GM18907 (cell line): Measurements from ENCODE around the gene TYRP1.

Experiments used
- ATAC-seq: cut with Tn5 transposase; IDR thresholded peaks from one replicate; pipeline ENCODE4 v1.9.1; 2021; ENCODE audit warnings: mild to moderate bottlenecking, moderate library complexity; ENCODE audit not compliant: unreplicated experiment

The TYRP1 gene

GRCh38 chr9:12730198-12730597 lies 37.0 kb downstream of the TYRP1 start:
- ATAC-seq, result no peak

DNA sequence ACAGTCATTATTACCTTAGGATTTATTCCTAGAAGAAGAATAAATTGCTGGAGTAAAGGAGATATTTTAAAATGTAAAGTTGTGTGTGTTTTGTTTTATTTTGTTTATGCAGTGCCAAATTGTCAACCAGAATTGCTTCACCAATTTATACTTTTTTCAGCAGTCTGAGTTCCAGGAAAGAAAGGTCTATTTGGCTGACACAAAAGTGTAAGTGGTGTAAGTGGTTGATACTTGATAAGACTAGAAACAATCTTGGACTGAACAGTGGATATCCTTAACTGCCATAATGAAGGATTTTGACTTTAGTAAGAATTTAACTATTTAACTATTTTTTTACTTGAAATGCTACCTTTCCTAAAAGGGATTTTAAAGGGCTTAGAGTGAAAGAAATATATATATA lies 37.7 kb downstream of the TYRP1 start:
- ATAC-seq, result no peak

GRCh38 chr9:12732971-12733370 lies 39.8 kb downstream of the TYRP1 start:
- no peak for ATAC-seq

GRCh38 chr9:12735665-12736064 lies 42.5 kb downstream of the TYRP1 start:
- no peak for ATAC-seq

- ATAC-seq, result no peak
Observed at GRCh38 chr9:12737871-12738270, 44.7 kb downstream of the TYRP1 start.

DNA sequence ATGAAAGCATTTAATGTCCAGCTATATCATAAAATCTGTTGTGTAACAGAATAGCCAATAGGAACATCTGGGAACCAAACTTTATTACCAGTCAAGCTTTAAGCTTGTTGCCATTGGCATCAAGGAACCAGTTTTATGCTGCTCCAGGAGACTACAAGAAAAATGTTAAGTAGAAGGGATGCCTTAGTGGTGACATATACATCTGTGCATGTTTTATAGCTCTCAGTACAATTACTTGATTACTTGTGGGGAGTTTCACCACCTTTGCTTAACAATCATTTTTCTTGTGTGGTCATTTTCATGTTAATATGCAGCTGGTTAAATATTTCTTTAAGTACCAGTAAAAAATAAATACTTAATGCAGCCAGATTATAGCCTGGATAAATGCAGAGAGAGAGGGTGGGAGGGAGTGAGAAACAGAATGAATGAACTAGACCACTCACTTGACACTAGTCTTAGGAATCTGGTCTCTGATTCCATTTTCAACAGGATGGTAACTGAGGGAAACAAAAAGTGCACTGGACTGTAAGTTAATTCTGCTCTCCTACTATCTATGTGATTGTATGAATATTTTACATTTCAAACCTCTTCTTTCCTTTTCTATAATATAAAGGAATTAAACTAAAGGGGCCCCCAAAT lies 45.9 kb downstream of the TYRP1 start:
- no peak for ATAC-seq

GRCh38 chr9:12740845-12741244 lies 47.7 kb downstream of the TYRP1 start:
- no peak for ATAC-seq

- ATAC-seq, result no peak
Observed at GRCh38 chr9:12748016-12748415, 54.8 kb downstream of the TYRP1 start.

GRCh38 chr9:12748954-12749353 lies 55.8 kb downstream of the TYRP1 start:
- no peak for ATAC-seq

DNA sequence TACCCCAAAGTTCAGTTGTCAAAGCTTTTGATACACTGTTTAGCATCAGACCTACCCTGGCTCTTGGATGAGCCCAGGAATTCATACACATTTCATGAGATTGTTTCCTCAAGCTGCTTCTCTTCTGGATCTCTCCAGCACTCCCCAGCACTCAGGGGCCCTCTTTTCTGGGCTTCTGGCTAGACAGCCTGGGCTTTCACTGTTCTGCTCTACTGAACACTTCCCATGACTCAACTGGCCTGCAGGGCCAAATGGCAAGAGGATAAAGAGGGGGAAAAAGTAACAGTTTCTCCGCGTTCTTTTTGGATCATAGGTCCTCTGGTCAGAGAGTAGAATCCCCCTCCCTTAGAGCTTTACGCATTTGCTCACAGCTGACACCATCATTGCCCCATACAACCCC lies 60.7 kb downstream of the TYRP1 start:
- no peak for ATAC-seq

DNA sequence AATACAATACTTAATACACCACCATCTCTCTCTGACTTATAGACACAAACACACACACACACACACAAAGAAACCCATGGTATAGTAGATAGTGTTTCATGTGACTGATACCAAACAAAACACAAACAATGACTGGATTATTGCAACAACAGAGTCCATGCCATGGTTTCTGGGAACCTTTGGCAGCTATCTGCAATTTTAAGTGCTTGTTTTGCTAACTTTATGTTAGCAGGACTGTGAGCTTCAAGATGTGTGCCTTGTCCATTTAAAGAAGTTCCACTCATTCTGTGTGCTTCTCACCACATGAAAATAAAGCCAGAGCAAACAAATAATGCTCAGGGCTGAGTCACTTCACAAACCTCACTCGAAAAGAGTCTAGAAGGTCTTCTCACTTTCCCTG lies 66.6 kb downstream of the TYRP1 start:
- no peak for ATAC-seq
